ENCODE data around the gene TNNI2.

The TNNI2 gene

GRCh38 chr11:1847006-1847735 is 8.4 kb downstream of the TNNI2 start:
- no peak for DNase-seq (ENCODE audit: low read depth, low spot score)

GRCh38 chr11:1847926-1848639 is 9.3 kb downstream of the TNNI2 start:
- no peak for DNase-seq (ENCODE audit: low read depth, low spot score)

GRCh38 chr11:1848640-1849430 is 10.1 kb downstream of the TNNI2 start:
- no peak for DNase-seq (ENCODE audit: low read depth, low spot score)

- DNase-seq (ENCODE audit: low read depth, low spot score) = no peak
Measured at GRCh38 chr11:1851468-1852180, 12.8 kb downstream of the TNNI2 start.

GRCh38 chr11:1852271-1852876 is 13.6 kb downstream of the TNNI2 start:
- DNase-seq (ENCODE audit: low read depth, low spot score) = no peak

- no peak for DNase-seq (ENCODE audit: low read depth, low spot score)
Measured at GRCh38 chr11:1852877-1853276, 14.1 kb downstream of the TNNI2 start, which contains the start of gene LSP1. Gene LSP1 (plus strand): TSS chr11:1853084. CDS start chr11:1853145, 61 bp downstream.

GRCh38 chr11:1853376-1854131 is 14.8 kb downstream of the TNNI2 start:
- DNase-seq (ENCODE audit: low read depth, low spot score) = no peak

- DNase-seq (ENCODE audit: low read depth, low spot score) = no peak
Measured at GRCh38 chr11:1854132-1854948, 15.6 kb downstream of the TNNI2 start.

- DNase-seq (ENCODE audit: low read depth, low spot score) = no peak
Measured at GRCh38 chr11:1854949-1855885, 16.4 kb downstream of the TNNI2 start.

GRCh38 chr11:1855886-1856265 is 17.1 kb downstream of the TNNI2 start:
- DNase-seq (ENCODE audit: low read depth, low spot score) = no peak

GRCh38 chr11:1856306-1857005 is 17.7 kb downstream of the TNNI2 start:
- no peak for DNase-seq (ENCODE audit: low read depth, low spot score)

- DNase-seq (ENCODE audit: low read depth, low spot score) = no peak
Measured at GRCh38 chr11:1857064-1857463, 18.3 kb downstream of the TNNI2 start.

- DNase-seq (ENCODE audit: low read depth, low spot score) = no peak
Measured at GRCh38 chr11:1858154-1858553, 19.4 kb downstream of the TNNI2 start.

- no peak for DNase-seq (ENCODE audit: low read depth, low spot score)
Measured at GRCh38 chr11:1858576-1858975, 19.8 kb downstream of the TNNI2 start.

GRCh38 chr11:1859004-1859403 is 20.2 kb downstream of the TNNI2 start:
- no peak for DNase-seq (ENCODE audit: low read depth, low spot score)

- no peak for DNase-seq (ENCODE audit: low read depth, low spot score)
Measured at GRCh38 chr11:1860108-1860507, 21.3 kb downstream of the TNNI2 start.

GRCh38 chr11:1861435-1862411 is 22.9 kb downstream of the TNNI2 start:
- no peak for DNase-seq (ENCODE audit: low read depth, low spot score)

Measured in brain pericyte (primary cell).